GM12875 (cell line): ENCODE measurements around the gene TUBGCP6.

Experiments
- H3K4me3 ChIP-seq: one replicate; pipeline ENCODE4 v1.5.1; 2011; ENCODE audit warnings: low read depth, low read length, control low read depth
- CTCF ChIP-seq: IDR thresholded peaks from 2 replicates; pipeline ENCODE4 v1.5.1; 2011; ENCODE audit warnings: low read depth, mild to moderate bottlenecking, control low read depth, inconsistent platforms, low read length, moderate library complexity, borderline replicate concordance; ENCODE audit not compliant: insufficient read depth

The TUBGCP6 gene

GRCh38 chr22:50220603-50221409, 24.0 kb downstream of the TUBGCP6 start:
- TF ChIP-seq CTCF = no peak
- no peak overlapping the region for H3K4me3 ChIP-seq

GRCh38 chr22:50219800-50220602, 24.8 kb downstream of the TUBGCP6 start:
- H3K4me3 ChIP-seq = no peak overlapping the region
- no peak for TF ChIP-seq CTCF

GRCh38 chr22:50218996-50219727, 25.7 kb downstream of the TUBGCP6 start:
- H3K4me3 ChIP-seq = no peak overlapping the region
- TF ChIP-seq CTCF = no peak

- TF ChIP-seq CTCF = no peak
- no peak overlapping the region for H3K4me3 ChIP-seq
Measured at GRCh38 chr22:50218153-50218995, 26.4 kb downstream of the TUBGCP6 start.

GRCh38 chr22:50217543-50218152, 27.2 kb downstream of the TUBGCP6 start:
- no peak for TF ChIP-seq CTCF
- no peak overlapping the region for H3K4me3 ChIP-seq

GRCh38 chr22:50216684-50217520, 27.9 kb downstream of the TUBGCP6 start:
- no peak overlapping the region for H3K4me3 ChIP-seq
- no peak for TF ChIP-seq CTCF
